Coronary artery (tissue), 2 donors: Measurements from ENCODE around the gene KCNMA1.

Experiments used
- DNase-seq: peaks from one replicate; pipeline ENCODE4 v3.0.0-alpha.2; 2017; ENCODE audit warnings: low spot score
- H3K27ac ChIP-seq, 2 donors: fragments of 200-600 bp; sonication (generic); one replicate each; pipeline ENCODE4 v1.5.1; 2016 to 2019
- H3K4me3 ChIP-seq: fragments of 200-600 bp; sonication (generic); 2 replicates; pipeline ENCODE4 v1.5.1; 2016; ENCODE audit warnings: mild to moderate bottlenecking, moderate library complexity
- CTCF ChIP-seq: fragments of 200-600 bp; sonication (generic); IDR thresholded peaks from one replicate; pipeline ENCODE4 v1.5.1; 2019; ENCODE audit warnings: antibody characterized with exemption

Gene KCNMA1

GRCh38 chr10:77164616-77165311 lies 472.8 kb downstream of the KCNMA1 start:
- no peak for DNase-seq
- Histone ChIP-seq H3K4me3 (peak overlapping the region; percentile 31), H3K27ac (peak overlapping the region; percentile 24 to 60)
- TF ChIP-seq CTCF = no peak

GRCh38 chr10:77163670-77164348 lies 473.8 kb downstream of the KCNMA1 start:
- peak overlapping the region in 1 of 2 donors; percentile 60 for H3K27ac ChIP-seq
- H3K4me3 ChIP-seq = no peak overlapping the region
- TF ChIP-seq CTCF = no peak
- DNase-seq = peak; percentile 79

GRCh38 chr10:77162697-77163096 lies 474.9 kb downstream of the KCNMA1 start:
- no peak overlapping the region for H3K27ac ChIP-seq
- no peak for TF ChIP-seq CTCF
- no peak overlapping the region for H3K4me3 ChIP-seq
- DNase-seq = no peak

- TF ChIP-seq CTCF = no peak
- no peak for DNase-seq
- no peak overlapping the region for H3K4me3 ChIP-seq
- no peak overlapping the region for H3K27ac ChIP-seq
These were observed 476.9 kb downstream of the KCNMA1 start for GRCh38 chr10:77160679-77161078.

- no peak for TF ChIP-seq CTCF
- no peak overlapping the region for H3K27ac ChIP-seq
- no peak for DNase-seq
- H3K4me3 ChIP-seq = no peak overlapping the region
These were observed 478.0 kb downstream of the KCNMA1 start for GRCh38 chr10:77159538-77160110.

- no peak overlapping the region for H3K27ac ChIP-seq
- DNase-seq = no peak
- TF ChIP-seq CTCF = no peak
- H3K4me3 ChIP-seq = no peak overlapping the region
These were observed 478.9 kb downstream of the KCNMA1 start for GRCh38 chr10:77158666-77159065.
